HuH-7 (cell line): ENCODE results near the gene IZUMO2.

Experiments
- DNase-seq: peaks from one replicate; pipeline ENCODE4 v3.0.0; 2011; ENCODE audit warnings: low spot score

IZUMO2 gene

GRCh38 chr19:50162988-50163387 lies at the start of gene IZUMO2:
Gene IZUMO2, minus strand, starts transcription at chr19:50163281. Its CDS starts 87 bp downstream, at chr19:50163194.
- DNase-seq, result no peak

- DNase-seq, result no peak
Observed at GRCh38 chr19:50210425-50210824, 47.3 kb upstream of the IZUMO2 start.

- DNase-seq, result no peak
Observed at GRCh38 chr19:50209131-50209530, 46.0 kb upstream of the IZUMO2 start.

GRCh38 chr19:50207730-50208129 lies 44.6 kb upstream of the IZUMO2 start:
- DNase-seq, result no peak

GRCh38 chr19:50206191-50206590 lies 43.1 kb upstream of the IZUMO2 start:
- DNase-seq, result no peak

- DNase-seq, result no peak
Observed at GRCh38 chr19:50205681-50206138, 42.6 kb upstream of the IZUMO2 start.

GRCh38 chr19:50204811-50205675 lies 42.0 kb upstream of the IZUMO2 start:
- DNase-seq, result peak; percentile 94

- no peak for DNase-seq
Observed at GRCh38 chr19:50204081-50204428, 41.0 kb upstream of the IZUMO2 start.

- DNase-seq, result peak; percentile 90
Observed at GRCh38 chr19:50203281-50204080, 40.4 kb upstream of the IZUMO2 start, which contains the start of gene MYH14. Gene MYH14, plus strand, starts transcription at chr19:50203622. Its CDS starts 6,744 bp downstream, at chr19:50210366.

GRCh38 chr19:50202962-50203280 lies 39.8 kb upstream of the IZUMO2 start:
- DNase-seq, result no peak

GRCh38 chr19:50202386-50202785 lies 39.3 kb upstream of the IZUMO2 start:
- DNase-seq, result no peak

- no peak for DNase-seq
Observed at GRCh38 chr19:50199259-50199555, 36.1 kb upstream of the IZUMO2 start.

GRCh38 chr19:50198431-50199258 lies 35.6 kb upstream of the IZUMO2 start:
- no peak for DNase-seq

- DNase-seq, result no peak
Observed at GRCh38 chr19:50197348-50197747, 34.3 kb upstream of the IZUMO2 start.

- no peak for DNase-seq
Observed at GRCh38 chr19:50196322-50196932, 33.3 kb upstream of the IZUMO2 start.

- no peak for DNase-seq
Observed at GRCh38 chr19:50195224-50195623, 32.1 kb upstream of the IZUMO2 start.

GRCh38 chr19:50192463-50193211 lies 29.6 kb upstream of the IZUMO2 start:
- DNase-seq, result no peak

- DNase-seq, result no peak
Observed at GRCh38 chr19:50191216-50191615, 28.1 kb upstream of the IZUMO2 start.

- no peak for DNase-seq
Observed at GRCh38 chr19:50190439-50190891, 27.4 kb upstream of the IZUMO2 start.

- no peak for DNase-seq
Observed at GRCh38 chr19:50189331-50189730, 26.2 kb upstream of the IZUMO2 start.

GRCh38 chr19:50187937-50188336 lies 24.9 kb upstream of the IZUMO2 start:
- no peak for DNase-seq
